Epithelial cell of prostate (primary cell): ENCODE data around the gene TMEM54.
"Not testable (repeated sequence)": the region's sequence is repeated elsewhere in the genome, so short reads cannot be mapped to it uniquely, and the experiment has no call there.

Source experiments
- DNase-seq: peaks from one replicate; pipeline ENCODE4 v3.0.0-alpha.2; 2011; ENCODE audit warnings: low read depth, low spot score
- H3K27ac ChIP-seq: fragments of 450-650 bp; 2 replicates; pipeline ENCODE4 v1.5.1; 2017; ENCODE audit warnings: mild to moderate bottlenecking

TMEM54 gene

DNA sequence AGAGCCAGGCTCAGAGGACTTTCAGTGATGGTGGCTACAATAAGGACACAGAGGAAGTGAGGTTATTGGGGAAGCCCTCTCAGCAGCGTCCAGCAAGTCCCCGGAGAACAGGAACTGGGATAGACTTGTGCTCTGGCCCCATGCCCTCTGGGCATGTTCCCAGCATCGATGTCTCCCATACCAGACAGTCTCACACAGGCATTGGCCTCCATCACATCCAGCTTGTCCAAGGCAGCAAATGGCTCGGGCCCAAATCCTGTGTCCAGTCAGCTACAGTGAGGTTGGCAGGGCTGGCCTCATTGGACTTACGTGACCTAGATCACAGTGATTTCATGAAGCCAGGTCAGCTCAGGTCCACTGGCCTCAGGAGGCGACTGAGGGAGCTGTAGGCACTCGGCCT is 19.6 kb upstream of the TMEM54 start:
- no peak overlapping the region for H3K27ac ChIP-seq
- DNase-seq: no peak

DNA sequence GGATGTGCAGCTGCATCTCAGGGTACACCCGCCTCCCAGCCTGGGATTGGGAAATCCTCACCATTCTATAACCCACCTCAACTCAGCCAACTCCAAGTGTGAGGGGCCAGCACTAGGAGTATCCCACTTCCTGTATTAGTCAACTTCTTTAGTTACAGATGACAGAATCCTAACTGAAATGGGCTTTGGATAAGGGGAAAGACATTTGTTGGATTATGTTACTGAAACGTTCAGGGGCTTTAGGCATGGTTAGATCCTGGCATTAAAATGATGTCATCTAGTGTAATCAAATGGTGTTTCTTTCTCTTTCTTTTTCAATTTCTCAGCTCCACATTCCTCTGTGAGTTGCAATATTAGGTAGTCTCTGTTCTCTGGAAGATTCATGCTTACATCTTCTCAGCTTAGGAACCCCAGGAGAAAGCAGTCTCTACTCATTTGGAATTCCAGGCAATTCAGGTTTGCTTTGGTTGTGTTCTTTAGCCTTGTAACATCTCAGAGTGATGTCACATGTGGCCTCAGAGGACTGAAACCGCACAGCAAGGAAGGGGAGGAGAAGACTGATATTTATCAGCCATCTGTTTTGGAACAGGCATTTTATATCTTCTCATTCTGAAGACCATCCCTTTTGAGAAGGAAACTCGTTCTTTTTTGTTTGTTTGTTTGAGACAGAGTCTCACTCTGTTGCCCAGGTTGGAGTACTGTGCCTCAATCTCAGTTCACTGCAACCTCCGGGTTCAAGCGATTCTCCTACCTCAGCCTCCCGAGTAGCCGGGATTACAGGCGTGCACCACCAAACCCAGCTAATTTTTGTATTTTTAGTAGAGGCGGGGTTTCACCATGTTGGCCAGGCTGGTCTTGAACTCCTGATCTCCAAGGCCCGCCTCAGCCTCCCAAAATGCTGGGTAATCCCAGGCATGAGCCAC is 18.9 kb upstream of the TMEM54 start:
- no peak for DNase-seq

GRCh38 chr1:32918179-32918578 is 17.0 kb upstream of the TMEM54 start:
- no peak for DNase-seq
- no peak overlapping the region for H3K27ac ChIP-seq

More for the DNA sequence above, 18.9 kb upstream of the TMEM54 start:
- H3K27ac ChIP-seq: no peak overlapping the region

DNA sequence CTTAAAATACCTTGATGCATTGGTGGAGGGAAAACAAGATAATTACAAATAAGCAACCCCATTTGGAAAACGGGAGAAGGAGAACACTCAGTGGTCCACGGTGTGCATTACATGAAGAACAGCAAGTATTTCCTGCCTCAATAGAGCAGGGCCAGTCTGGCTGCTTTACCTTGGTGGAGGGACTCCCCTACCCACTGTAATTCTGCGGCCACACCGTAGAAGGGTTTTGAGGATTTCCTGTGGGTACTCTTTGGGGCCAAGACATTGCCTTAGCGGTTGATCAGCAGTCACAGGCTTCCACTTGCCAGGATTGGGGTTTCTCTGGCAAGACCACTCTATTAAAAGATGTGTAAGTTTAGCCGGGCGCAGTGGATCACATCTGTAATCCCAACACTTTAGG is 16.3 kb upstream of the TMEM54 start:
- no peak for DNase-seq

DNA sequence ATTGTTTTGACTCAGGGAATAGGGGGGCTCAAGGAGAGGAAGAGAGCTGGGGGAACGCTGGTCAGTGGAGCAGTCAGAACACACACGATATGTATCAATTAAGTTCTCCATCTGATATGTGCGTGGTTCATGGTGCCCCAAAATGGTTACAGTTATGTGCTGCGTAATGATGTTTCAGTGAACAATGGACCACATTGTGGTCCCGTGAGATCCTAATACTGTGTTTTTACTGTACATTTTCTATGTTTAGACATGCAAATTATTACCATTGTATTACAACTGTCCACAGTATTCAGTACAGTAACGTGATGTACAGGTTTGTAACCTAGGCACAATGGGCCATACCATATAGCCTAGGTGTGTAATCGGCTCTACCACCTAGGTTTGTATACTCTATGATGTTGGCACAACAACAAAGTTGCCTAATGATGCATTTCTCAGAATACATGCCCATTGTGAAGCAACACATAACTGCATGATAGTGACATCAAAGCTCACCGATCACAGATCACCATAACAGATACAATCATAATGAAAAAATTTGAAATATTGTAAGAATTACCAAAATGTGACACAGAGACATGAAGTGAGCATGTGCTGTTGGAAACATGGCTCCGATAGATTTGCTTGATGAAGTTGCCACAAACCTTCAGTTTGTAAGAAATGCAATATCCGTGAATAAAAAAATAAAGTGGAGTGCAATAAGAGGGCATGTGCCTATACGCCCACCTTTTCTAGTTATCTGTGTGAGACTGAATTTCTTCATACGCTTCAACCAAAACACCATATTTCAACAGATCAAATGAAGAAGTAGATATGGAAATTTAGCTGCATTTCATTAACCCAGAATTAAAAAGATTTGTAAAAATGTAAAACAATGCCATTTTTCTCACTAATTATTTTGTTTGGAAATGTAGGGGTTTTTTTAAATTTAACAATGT is 14.8 kb upstream of the TMEM54 start:
- no peak overlapping the region for H3K27ac ChIP-seq
- no peak for DNase-seq

More for the DNA sequence above, 16.3 kb upstream of the TMEM54 start:
- H3K27ac ChIP-seq: no peak overlapping the region

DNA sequence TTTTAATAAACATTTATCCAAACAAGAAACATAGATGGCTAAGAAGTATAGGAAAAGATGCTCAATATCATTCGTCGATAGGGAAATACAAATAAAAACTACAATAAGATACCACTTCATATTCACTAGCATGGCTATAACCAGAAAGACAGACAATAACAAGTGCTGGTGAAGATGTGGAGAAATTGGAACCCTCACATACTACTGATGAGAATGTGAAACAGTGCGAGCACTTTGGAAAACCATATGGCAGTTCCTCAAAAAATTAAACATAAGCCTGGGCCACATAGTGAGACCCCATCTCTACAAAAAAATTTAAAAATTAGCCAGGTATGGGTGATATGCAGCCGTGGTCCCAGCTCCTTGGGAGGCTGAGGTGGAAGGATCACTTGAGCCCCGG is 9.1 kb upstream of the TMEM54 start:
- no peak for DNase-seq
- H3K27ac ChIP-seq: no peak overlapping the region

DNA sequence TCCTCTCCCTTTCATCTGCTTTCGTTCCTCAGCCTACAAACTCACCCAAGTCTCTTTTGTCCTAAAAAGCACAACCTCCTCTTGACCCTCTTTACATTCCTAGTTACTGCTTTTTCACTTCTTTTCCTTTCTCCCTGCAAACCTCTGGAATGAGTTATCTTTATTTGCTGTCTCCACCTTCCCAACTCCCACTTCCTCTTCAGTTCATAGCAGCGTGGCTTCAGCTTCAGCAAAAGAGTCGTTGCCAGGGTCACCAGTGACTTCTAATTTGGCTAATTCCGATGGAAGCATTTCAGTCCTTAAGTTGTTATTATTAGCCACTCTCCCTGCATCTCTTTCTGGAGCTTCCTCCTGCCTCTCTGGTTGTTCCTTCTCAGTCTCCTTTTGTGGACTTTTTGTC is 6.2 kb upstream of the TMEM54 start:
- DNase-seq: no peak
- no peak overlapping the region for H3K27ac ChIP-seq

- H3K27ac ChIP-seq: no peak overlapping the region
- DNase-seq: no peak
These were observed 5.5 kb upstream of the TMEM54 start for GRCh38 chr1:32906654-32907053.

DNA sequence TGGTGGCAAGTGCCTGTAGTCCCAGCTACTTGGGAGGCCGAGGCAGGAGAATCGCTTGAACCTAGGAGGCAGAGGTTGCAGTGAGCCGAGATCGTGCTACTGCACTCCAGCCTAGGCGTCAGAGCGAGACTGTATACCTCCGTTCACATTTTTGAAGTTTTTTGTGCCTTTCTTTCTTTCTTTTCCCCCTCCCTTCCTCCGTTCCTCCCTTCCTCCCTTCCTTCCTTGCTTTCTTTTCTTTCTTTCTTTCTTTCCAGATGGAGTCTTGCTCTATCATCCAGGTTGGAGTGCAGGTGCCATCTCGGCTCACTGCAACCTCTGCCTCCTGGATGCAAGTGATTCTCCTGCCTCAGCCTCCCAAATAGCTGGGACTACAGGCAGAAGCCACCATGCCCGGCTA is 4.4 kb upstream of the TMEM54 start:
- DNase-seq, H3K27ac ChIP-seq: not testable (repeated sequence)

DNA sequence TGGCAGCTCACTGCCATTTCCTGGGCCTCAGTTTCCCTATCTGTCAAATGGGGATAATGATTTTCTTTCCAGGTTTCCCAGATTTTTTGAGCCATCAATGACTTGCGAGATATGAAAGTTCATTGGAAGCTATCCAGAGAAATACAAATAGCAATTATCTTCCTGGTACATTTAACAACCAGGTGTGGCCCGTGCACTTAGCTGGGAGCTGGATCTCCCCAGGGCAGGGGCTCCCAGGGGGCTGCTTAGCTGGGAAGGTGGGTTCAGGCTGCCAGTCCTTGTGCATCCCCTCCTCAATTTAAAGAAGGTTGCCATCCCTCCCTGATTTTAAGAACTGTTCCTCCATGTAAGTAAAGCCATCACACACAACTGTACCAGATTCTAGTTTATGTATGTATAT is 3.6 kb upstream of the TMEM54 start:
- DNase-seq: no peak
- no peak overlapping the region for H3K27ac ChIP-seq

- no peak overlapping the region for H3K27ac ChIP-seq
- DNase-seq: no peak
These were observed 3.0 kb upstream of the TMEM54 start for GRCh38 chr1:32903991-32904785.

- no peak overlapping the region for H3K27ac ChIP-seq
- no peak for DNase-seq
These were observed 1.3 kb upstream of the TMEM54 start for GRCh38 chr1:32902535-32902920.

DNA sequence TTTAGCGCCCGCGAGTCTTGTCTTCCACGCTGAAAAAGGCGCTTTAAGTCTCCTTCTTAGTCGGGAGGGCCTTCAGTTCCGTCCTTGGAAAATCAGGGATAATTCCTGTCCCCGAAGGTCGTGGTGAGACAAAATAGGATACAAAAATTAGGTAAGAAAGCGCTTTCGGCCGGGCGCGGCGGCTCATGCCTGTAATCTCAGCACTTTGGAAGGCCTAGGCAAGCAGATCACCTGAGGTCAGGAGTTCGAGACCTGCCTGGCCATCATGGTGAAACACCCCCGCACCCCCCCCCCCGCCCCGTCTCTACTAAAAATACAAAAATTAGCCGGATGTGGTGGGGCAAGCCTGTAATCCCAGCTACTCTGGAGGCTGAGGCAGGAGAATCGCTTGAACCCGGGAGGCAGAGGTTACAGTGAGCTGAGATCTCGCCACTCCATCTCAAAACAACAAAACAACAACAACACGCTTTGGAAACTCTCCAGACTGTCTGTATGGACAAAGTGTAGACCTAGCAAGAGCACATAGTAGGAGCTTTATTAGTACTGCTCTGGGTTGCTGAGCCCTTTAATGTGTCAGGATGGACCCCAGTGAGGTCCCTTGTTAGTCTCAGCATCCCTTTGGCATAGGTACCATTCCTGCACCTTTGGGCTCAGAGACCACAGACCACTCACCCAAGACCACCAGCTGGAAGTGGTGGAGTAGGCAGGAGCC is 790 bp upstream of the TMEM54 start:
- H3K27ac ChIP-seq: peak overlapping the region; percentile 48
- DNase-seq: no peak

GRCh38 chr1:32900371-32900955 is 726 bp downstream of the TMEM54 start:
- peak overlapping the region; percentile 48 for H3K27ac ChIP-seq
- no peak for DNase-seq

- no peak for DNase-seq
- H3K27ac ChIP-seq: no peak overlapping the region
These were observed 1.4 kb downstream of the TMEM54 start for GRCh38 chr1:32899586-32900296.

GRCh38 chr1:32898958-32899357 is 2.2 kb downstream of the TMEM54 start:
- no peak for DNase-seq
- no peak overlapping the region for H3K27ac ChIP-seq

DNA sequence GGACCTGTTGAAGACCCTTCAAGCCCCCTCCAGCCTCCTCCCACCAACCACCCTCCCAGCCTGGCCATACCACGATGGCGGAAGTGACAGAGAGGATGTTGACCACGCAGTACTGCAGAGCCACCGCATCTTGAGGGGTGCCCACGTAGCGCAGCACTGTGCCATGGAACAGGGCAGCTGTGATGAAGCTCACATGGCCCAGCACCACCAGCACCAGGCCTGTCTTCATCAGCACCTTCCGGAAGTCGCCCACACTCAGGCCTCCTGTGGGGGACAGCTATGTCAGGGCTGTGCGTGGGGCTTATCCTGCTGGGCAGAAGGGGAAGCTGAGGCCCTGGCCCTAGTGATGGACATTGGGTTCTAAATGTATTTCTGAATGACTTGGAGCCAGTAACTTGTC is 3.1 kb downstream of the TMEM54 start:
- H3K27ac ChIP-seq: peak overlapping the region; percentile 41
- DNase-seq: no peak
